K562 (cell line): ENCODE data around the gene PHPT1. TPM values are rescaled to one million over a fixed set of nuclear protein-coding genes. Genes with fewer than 3 reads are reported as not detected.

Experiments used
- CBX8 ChIP-seq: fragments of 200-600 bp; sonication (generic); IDR thresholded peaks from 2 replicates; pipeline ENCODE4 v1.6.1; 2012; ENCODE audit warnings: borderline replicate concordance, mixed run types, low read depth, mild to moderate bottlenecking, moderate library complexity, mixed read lengths, low read length, control low read depth, inconsistent platforms; ENCODE audit not compliant: poor library complexity, severe bottlenecking; ENCODE audit errors: extremely low read depth
- HMGN3 ChIP-seq: IDR thresholded peaks from 2 replicates; pipeline ENCODE4 v1.6.1; 2011; ENCODE audit warnings: borderline replicate concordance, low read depth, mild to moderate bottlenecking, mixed read lengths, low read length; ENCODE audit not compliant: insufficient read length; ENCODE audit errors: extremely low read depth
- KAT2B ChIP-seq: IDR thresholded peaks from one replicate; pipeline ENCODE4 v1.6.1; 2012; ENCODE audit warnings: low read depth, mild to moderate bottlenecking, control low read depth, inconsistent platforms, low read length, moderate library complexity
- KLF13 ChIP-seq: fragments of 450-650 bp; IDR thresholded peaks from 2 replicates; pipeline ENCODE4 v1.6.1; 2016; ENCODE audit warnings: missing genetic modification characterization, low read depth, mild to moderate bottlenecking, missing compliant biosample characterization, moderate library complexity, borderline replicate concordance
- NELFE ChIP-seq: IDR thresholded peaks from 2 replicates; pipeline ENCODE4 v1.6.1; 2011; ENCODE audit warnings: mild to moderate bottlenecking; ENCODE audit not compliant: insufficient read depth, insufficient read length
- RBBP5 ChIP-seq: fragments of 200-600 bp; sonication (generic); IDR thresholded peaks from 2 replicates; pipeline ENCODE4 v1.6.1; 2012; ENCODE audit warnings: borderline replicate concordance, mild to moderate bottlenecking, low read length, control low read depth, inconsistent platforms; ENCODE audit not compliant: insufficient read depth, poor library complexity, severe bottlenecking
- RUNX1 ChIP-seq: sonication (generic); IDR thresholded peaks from 2 replicates; pipeline ENCODE4 v1.6.1; 2016; ENCODE audit warnings: antibody characterized with exemption, low read depth
- TAF15 ChIP-seq: fragments of 200-400 bp; formaldehyde crosslinking; IDR thresholded peaks from 2 replicates; pipeline ENCODE4 v1.6.1; 2017; ENCODE audit warnings: mild to moderate bottlenecking, low read depth, low read length, moderate library complexity
- TAL1 ChIP-seq: fragments of 450-650 bp; IDR thresholded peaks from 2 replicates; pipeline ENCODE4 v1.6.1; 2016; ENCODE audit warnings: mild to moderate bottlenecking
- TSC22D4 ChIP-seq: fragments of 450-650 bp; IDR thresholded peaks from 2 replicates; pipeline ENCODE4 v1.6.1; 2016; ENCODE audit warnings: missing genetic modification characterization, missing biosample characterization, control low read depth
- YY1 ChIP-seq, 3 experiments: IDR thresholded peaks; 2 replicates each; pipeline ENCODE4 v1.6.1; 2011; ENCODE audit warnings: low read length in 2 of 3, mild to moderate bottlenecking in 2 of 3, moderate library complexity in 2 of 3, borderline replicate concordance in 1 of 3, control low read depth in 1 of 3, low read depth in 1 of 3; ENCODE audit not compliant: insufficient read depth in 3 of 3, insufficient replicate concordance in 2 of 3, control insufficient read depth in 1 of 3, insufficient read length in 1 of 3; ENCODE audit errors: extremely low read depth in 1 of 3
- ZFP1 ChIP-seq: fragments of 450-650 bp; formaldehyde crosslinking; IDR thresholded peaks from 2 replicates; pipeline ENCODE4 v1.4.0; 2020; ENCODE audit warnings: mild to moderate bottlenecking, mixed read lengths
- ZNF717 ChIP-seq: fragments of 250-450 bp; sonication (Bioruptor Pico); IDR thresholded peaks from 2 replicates; pipeline ENCODE4 v1.5.0; 2021
- ZNF785 ChIP-seq: fragments of 250-450 bp; sonication (Bioruptor Pico); IDR thresholded peaks from 2 replicates; pipeline ENCODE4 v1.4.0; 2020; ENCODE audit warnings: mild to moderate bottlenecking
- polyA plus RNA-seq, 8 experiments: library from polyadenylated mRNA; depleted of rRNA in 4 of 8; stranded (reverse) in 5 of 8; unstranded in 3 of 8; fragments of >200 nt; fragmentation: Nextera tagmentation in 2 of 8; fragmentation: Illumina TruSeq in 1 of 8; extraction: Ambion mirVana in 2 of 8; extraction: Trizol in 1 of 8; gene quantifications; 2 replicates each; pipeline versions ENCODE4 v1.2.1 to v1.2.3, GENCODE V29; 2011 to 2014; ENCODE audit warnings: inconsistent platforms in 1 of 8, missing spikeins in 1 of 8
- total RNA-seq, 7 experiments: library from RNA; depleted of rRNA in 6 of 7; stranded (reverse); fragments of >200 nt in 6 of 7; fragmentation: Illumina TruSeq in 2 of 7; extraction: Trizol in 2 of 7; gene quantifications; 2 replicates each; pipeline versions ENCODE4 v1.2.1 to v1.2.3, GENCODE V29; 2011 to 2021; ENCODE audit warnings: low replicate concordance in 1 of 7
- TF ChIP-seq, protein P1 (sequence below): fragments of 450-650 bp; formaldehyde crosslinking; IDR thresholded peaks from 2 replicates; pipeline ENCODE4 v1.4.0; 2020; ENCODE audit warnings: mild to moderate bottlenecking, moderate library complexity
- TF ChIP-seq, protein P2 (sequence below), 2 experiments: IDR thresholded peaks; 2 replicates each; pipeline ENCODE4 v1.6.1; 2012; ENCODE audit warnings: improper control_type of control experiment in 2 of 2, low read depth in 2 of 2, low read length in 2 of 2, borderline replicate concordance in 1 of 2
- TF ChIP-seq, protein P3 (sequence below), 2 experiments: fragments of 200-800 bp in 1 of 2; sonication (Bioruptor generic) in 1 of 2; sonication (generic) in 1 of 2; formaldehyde crosslinking in 1 of 2; IDR thresholded peaks in 1 of 2; conservative IDR thresholded peaks in 1 of 2; 2 replicates each; pipeline versions ENCODE4 v1.5.0 to v1.6.1; 2016 to 2020; ENCODE audit warnings: missing compliant biosample characterization in 1 of 2, missing genetic modification characterization in 1 of 2, missing genetic modification reagents in 1 of 2
- TF ChIP-seq, protein P4 (sequence below): fragments of 450-650 bp; IDR thresholded peaks from 2 replicates; pipeline ENCODE4 v1.6.1; 2016; ENCODE audit warnings: borderline replicate concordance

The PHPT1 gene
- total and polyA plus RNA-seq, 9 of the 15 experiments (the other 6 are each of a cell fraction or from before 2014, with no cell fraction given), result 20.9 to 166 (median 129) TPM

DNA sequence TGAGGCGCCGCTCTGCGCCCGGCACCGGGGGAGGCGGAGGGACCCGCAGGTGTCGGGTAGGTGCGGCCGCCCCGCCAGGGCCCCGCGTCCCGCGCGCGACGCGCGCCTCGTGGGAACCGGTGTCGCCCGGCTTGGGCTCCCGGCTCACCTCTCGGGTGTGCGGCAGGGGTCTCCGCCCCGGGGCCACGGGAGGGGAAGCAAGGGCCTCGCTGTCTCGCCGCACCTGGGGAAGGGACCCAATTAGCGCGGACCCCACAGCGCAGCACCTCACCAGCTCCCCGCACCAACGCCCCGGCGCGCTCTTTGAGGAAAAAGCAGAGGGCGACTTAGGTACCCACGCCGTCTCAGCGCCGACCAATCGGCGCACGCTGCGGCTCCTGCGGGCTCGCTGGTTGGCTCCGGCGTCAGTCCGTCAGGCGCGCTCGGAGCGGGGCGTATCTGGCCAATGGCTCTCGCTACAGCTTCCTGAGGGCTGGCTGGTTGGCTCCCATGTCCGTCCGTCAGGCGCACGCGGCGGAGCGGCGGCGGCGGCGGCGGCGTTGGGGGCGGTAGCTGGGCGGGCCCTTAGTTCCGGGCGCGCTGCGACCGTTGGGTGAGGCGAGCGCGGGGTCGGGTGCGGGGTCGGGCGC is 36.9 kb downstream of the PHPT1 start, which contains the start of gene TRAF2 (continued):
- TF ChIP-seq KLF13 (no peak), TAL1 (no peak), ZFP1 (0 out of 2 replicates have a peak, but pooled peaks have one; percentile 31), TAF15 (no peak), KAT2B (no peak), ZNF717 (CRISPR knock-in tag) (no peak), ZNF785 (no peak), RUNX1 (no peak), YY1 (IDR thresholded peaks at IDR 0.05; ENCODE audit: borderline replicate concordance in 1 of 3, control insufficient read depth in 1 of 3, extremely low read depth in 1 of 3, insufficient read depth in 3 of 3, insufficient read length in 1 of 3, insufficient replicate concordance in 2 of 3, low read depth in 1 of 3, low read length in 2 of 3) (peak in 1 of 3 experiments; percentile 24), TSC22D4 (tag) (no peak), NELFE (no peak), RBBP5 (peak; percentile 58), CBX8 (no peak), HMGN3 (peak; percentile 48)
- TF ChIP-seq, protein P1, sequence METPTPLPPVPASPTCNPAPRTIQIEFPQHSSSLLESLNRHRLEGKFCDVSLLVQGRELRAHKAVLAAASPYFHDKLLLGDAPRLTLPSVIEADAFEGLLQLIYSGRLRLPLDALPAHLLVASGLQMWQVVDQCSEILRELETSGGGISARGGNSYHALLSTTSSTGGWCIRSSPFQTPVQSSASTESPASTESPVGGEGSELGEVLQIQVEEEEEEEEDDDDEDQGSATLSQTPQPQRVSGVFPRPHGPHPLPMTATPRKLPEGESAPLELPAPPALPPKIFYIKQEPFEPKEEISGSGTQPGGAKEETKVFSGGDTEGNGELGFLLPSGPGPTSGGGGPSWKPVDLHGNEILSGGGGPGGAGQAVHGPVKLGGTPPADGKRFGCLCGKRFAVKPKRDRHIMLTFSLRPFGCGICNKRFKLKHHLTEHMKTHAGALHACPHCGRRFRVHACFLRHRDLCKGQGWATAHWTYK (CRISPR knock-in tag), result peak; percentile 85
- TF ChIP-seq, protein P2, sequence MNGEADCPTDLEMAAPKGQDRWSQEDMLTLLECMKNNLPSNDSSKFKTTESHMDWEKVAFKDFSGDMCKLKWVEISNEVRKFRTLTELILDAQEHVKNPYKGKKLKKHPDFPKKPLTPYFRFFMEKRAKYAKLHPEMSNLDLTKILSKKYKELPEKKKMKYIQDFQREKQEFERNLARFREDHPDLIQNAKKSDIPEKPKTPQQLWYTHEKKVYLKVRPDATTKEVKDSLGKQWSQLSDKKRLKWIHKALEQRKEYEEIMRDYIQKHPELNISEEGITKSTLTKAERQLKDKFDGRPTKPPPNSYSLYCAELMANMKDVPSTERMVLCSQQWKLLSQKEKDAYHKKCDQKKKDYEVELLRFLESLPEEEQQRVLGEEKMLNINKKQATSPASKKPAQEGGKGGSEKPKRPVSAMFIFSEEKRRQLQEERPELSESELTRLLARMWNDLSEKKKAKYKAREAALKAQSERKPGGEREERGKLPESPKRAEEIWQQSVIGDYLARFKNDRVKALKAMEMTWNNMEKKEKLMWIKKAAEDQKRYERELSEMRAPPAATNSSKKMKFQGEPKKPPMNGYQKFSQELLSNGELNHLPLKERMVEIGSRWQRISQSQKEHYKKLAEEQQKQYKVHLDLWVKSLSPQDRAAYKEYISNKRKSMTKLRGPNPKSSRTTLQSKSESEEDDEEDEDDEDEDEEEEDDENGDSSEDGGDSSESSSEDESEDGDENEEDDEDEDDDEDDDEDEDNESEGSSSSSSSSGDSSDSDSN (IDR thresholded peaks at IDR 0.05; ENCODE audit: borderline replicate concordance in 1 of 2, low read depth in 2 of 2, low read length in 2 of 2), result 0 out of 4 replicates have a peak, but pooled peaks of 1 of the 2 experiments have one; percentile 25
- TF ChIP-seq, protein P3, sequence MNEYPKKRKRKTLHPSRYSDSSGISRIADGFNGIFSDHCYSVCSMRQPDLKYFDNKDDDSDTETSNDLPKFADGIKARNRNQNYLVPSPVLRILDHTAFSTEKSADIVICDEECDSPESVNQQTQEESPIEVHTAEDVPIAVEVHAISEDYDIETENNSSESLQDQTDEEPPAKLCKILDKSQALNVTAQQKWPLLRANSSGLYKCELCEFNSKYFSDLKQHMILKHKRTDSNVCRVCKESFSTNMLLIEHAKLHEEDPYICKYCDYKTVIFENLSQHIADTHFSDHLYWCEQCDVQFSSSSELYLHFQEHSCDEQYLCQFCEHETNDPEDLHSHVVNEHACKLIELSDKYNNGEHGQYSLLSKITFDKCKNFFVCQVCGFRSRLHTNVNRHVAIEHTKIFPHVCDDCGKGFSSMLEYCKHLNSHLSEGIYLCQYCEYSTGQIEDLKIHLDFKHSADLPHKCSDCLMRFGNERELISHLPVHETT (CRISPR knock-in tag; conservative IDR thresholded peaks at IDR 0.05 in 1 of 2, IDR thresholded peaks at IDR 0.05 in 1 of 2), result peak in 1 of 2 experiments; percentile 70; a peak in 2 of 4 replicates
- TF ChIP-seq, protein P4, sequence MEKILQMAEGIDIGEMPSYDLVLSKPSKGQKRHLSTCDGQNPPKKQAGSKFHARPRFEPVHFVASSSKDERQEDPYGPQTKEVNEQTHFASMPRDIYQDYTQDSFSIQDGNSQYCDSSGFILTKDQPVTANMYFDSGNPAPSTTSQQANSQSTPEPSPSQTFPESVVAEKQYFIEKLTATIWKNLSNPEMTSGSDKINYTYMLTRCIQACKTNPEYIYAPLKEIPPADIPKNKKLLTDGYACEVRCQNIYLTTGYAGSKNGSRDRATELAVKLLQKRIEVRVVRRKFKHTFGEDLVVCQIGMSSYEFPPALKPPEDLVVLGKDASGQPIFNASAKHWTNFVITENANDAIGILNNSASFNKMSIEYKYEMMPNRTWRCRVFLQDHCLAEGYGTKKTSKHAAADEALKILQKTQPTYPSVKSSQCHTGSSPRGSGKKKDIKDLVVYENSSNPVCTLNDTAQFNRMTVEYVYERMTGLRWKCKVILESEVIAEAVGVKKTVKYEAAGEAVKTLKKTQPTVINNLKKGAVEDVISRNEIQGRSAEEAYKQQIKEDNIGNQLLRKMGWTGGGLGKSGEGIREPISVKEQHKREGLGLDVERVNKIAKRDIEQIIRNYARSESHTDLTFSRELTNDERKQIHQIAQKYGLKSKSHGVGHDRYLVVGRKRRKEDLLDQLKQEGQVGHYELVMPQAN, result peak; percentile 37; the same call in 1 of the 2 replicates
